Measurements from ENCODE around the gene STK26.
"Not testable (repeated sequence)": the region's sequence is repeated elsewhere in the genome, so short reads cannot be mapped to it uniquely, and the experiment has no call there.

GRCh38 chrX:132098704-132099103, 75.6 kb downstream of the STK26 start:
- not testable (repeated sequence) for TF ChIP-seq EP300 (conservative IDR thresholded peaks at IDR 0.05; ENCODE audit: poor library complexity, severe bottlenecking); CTCF (IDR thresholded peaks at IDR 0.05; ENCODE audit: poor library complexity, severe bottlenecking); EZH2 (IDR thresholded peaks at IDR 0.05; ENCODE audit: borderline replicate concordance, insufficient read depth, low read length, poor library complexity, severe bottlenecking); TAF1 (IDR thresholded peaks at IDR 0.05; ENCODE audit: low read depth); POLR2AphosphoS5 (IDR thresholded peaks at IDR 0.05); RAD21 (conservative IDR thresholded peaks at IDR 0.05); MXI1 (conservative IDR thresholded peaks at IDR 0.05; ENCODE audit: poor library complexity, severe bottlenecking); REST (IDR thresholded peaks at IDR 0.05; ENCODE audit: borderline replicate concordance); SMC3 (conservative IDR thresholded peaks at IDR 0.05; ENCODE audit: poor library complexity)
